ENCODE data around the gene MS4A4E. TPM values are rescaled to one million over a fixed set of nuclear protein-coding genes. Genes with fewer than 3 reads are reported as not detected.

The MS4A4E gene
- total and polyA plus RNA-seq, 2 of the 8 experiments (the other 6 are each of a cell fraction or from before 2014, with no cell fraction given): not detected

- TF ChIP-seq, protein P1, sequence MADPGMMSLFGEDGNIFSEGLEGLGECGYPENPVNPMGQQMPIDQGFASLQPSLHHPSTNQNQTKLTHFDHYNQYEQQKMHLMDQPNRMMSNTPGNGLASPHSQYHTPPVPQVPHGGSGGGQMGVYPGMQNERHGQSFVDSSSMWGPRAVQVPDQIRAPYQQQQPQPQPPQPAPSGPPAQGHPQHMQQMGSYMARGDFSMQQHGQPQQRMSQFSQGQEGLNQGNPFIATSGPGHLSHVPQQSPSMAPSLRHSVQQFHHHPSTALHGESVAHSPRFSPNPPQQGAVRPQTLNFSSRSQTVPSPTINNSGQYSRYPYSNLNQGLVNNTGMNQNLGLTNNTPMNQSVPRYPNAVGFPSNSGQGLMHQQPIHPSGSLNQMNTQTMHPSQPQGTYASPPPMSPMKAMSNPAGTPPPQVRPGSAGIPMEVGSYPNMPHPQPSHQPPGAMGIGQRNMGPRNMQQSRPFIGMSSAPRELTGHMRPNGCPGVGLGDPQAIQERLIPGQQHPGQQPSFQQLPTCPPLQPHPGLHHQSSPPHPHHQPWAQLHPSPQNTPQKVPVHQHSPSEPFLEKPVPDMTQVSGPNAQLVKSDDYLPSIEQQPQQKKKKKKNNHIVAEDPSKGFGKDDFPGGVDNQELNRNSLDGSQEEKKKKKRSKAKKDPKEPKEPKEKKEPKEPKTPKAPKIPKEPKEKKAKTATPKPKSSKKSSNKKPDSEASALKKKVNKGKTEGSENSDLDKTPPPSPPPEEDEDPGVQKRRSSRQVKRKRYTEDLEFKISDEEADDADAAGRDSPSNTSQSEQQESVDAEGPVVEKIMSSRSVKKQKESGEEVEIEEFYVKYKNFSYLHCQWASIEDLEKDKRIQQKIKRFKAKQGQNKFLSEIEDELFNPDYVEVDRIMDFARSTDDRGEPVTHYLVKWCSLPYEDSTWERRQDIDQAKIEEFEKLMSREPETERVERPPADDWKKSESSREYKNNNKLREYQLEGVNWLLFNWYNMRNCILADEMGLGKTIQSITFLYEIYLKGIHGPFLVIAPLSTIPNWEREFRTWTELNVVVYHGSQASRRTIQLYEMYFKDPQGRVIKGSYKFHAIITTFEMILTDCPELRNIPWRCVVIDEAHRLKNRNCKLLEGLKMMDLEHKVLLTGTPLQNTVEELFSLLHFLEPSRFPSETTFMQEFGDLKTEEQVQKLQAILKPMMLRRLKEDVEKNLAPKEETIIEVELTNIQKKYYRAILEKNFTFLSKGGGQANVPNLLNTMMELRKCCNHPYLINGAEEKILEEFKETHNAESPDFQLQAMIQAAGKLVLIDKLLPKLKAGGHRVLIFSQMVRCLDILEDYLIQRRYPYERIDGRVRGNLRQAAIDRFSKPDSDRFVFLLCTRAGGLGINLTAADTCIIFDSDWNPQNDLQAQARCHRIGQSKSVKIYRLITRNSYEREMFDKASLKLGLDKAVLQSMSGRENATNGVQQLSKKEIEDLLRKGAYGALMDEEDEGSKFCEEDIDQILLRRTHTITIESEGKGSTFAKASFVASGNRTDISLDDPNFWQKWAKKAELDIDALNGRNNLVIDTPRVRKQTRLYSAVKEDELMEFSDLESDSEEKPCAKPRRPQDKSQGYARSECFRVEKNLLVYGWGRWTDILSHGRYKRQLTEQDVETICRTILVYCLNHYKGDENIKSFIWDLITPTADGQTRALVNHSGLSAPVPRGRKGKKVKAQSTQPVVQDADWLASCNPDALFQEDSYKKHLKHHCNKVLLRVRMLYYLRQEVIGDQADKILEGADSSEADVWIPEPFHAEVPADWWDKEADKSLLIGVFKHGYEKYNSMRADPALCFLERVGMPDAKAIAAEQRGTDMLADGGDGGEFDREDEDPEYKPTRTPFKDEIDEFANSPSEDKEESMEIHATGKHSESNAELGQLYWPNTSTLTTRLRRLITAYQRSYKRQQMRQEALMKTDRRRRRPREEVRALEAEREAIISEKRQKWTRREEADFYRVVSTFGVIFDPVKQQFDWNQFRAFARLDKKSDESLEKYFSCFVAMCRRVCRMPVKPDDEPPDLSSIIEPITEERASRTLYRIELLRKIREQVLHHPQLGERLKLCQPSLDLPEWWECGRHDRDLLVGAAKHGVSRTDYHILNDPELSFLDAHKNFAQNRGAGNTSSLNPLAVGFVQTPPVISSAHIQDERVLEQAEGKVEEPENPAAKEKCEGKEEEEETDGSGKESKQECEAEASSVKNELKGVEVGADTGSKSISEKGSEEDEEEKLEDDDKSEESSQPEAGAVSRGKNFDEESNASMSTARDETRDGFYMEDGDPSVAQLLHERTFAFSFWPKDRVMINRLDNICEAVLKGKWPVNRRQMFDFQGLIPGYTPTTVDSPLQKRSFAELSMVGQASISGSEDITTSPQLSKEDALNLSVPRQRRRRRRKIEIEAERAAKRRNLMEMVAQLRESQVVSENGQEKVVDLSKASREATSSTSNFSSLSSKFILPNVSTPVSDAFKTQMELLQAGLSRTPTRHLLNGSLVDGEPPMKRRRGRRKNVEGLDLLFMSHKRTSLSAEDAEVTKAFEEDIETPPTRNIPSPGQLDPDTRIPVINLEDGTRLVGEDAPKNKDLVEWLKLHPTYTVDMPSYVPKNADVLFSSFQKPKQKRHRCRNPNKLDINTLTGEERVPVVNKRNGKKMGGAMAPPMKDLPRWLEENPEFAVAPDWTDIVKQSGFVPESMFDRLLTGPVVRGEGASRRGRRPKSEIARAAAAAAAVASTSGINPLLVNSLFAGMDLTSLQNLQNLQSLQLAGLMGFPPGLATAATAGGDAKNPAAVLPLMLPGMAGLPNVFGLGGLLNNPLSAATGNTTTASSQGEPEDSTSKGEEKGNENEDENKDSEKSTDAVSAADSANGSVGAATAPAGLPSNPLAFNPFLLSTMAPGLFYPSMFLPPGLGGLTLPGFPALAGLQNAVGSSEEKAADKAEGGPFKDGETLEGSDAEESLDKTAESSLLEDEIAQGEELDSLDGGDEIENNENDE (IDR thresholded peaks at IDR 0.05; ENCODE audit: insufficient replicate concordance, low read length): no peak
- TF ChIP-seq SP2 (IDR thresholded peaks at IDR 0.05; ENCODE audit: low read length) (no peak), JUN (IDR thresholded peaks at IDR 0.05; ENCODE audit: low read depth, low read length) (no peak), CBX8 (IDR thresholded peaks at IDR 0.05; ENCODE audit: borderline replicate concordance, low read depth, low read length) (no peak), SIN3A (conservative IDR thresholded peaks at IDR 0.05 in 1 of 2, IDR thresholded peaks at IDR 0.05 in 1 of 2; ENCODE audit: low read depth in 1 of 2, low read length in 2 of 2) (no peak), HDAC2 (IDR thresholded peaks at IDR 0.05; ENCODE audit: borderline replicate concordance in 1 of 2, low read depth in 2 of 2, low read length in 2 of 2) (no peak), HDAC6 (IDR thresholded peaks at IDR 0.05; ENCODE audit: low read depth, low read length) (no peak)
- TF ChIP-seq, protein P2, sequence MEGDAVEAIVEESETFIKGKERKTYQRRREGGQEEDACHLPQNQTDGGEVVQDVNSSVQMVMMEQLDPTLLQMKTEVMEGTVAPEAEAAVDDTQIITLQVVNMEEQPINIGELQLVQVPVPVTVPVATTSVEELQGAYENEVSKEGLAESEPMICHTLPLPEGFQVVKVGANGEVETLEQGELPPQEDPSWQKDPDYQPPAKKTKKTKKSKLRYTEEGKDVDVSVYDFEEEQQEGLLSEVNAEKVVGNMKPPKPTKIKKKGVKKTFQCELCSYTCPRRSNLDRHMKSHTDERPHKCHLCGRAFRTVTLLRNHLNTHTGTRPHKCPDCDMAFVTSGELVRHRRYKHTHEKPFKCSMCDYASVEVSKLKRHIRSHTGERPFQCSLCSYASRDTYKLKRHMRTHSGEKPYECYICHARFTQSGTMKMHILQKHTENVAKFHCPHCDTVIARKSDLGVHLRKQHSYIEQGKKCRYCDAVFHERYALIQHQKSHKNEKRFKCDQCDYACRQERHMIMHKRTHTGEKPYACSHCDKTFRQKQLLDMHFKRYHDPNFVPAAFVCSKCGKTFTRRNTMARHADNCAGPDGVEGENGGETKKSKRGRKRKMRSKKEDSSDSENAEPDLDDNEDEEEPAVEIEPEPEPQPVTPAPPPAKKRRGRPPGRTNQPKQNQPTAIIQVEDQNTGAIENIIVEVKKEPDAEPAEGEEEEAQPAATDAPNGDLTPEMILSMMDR (IDR thresholded peaks at IDR 0.05; ENCODE audit: control extremely low read depth in 1 of 3, insufficient read depth in 1 of 3, low read depth in 1 of 3, low read length in 3 of 3): no peak
Observed at GRCh38 chr11:60280412-60280811, 37.5 kb upstream of the MS4A4E start, which contains the start of gene MS4A4A (continued).
